Fibroblast of lung (primary cell): ENCODE results near the gene ALOX12B.

Experiments
- EZH2 ChIP-seq: IDR thresholded peaks from 2 replicates; pipeline ENCODE4 v1.5.1; 2012; ENCODE audit warnings: low read length, control low read depth, mild to moderate bottlenecking; ENCODE audit errors: missing control alignments
- TF ChIP-seq, protein P1 (sequence below), 2 donors: IDR thresholded peaks in 1 of 2; conservative IDR thresholded peaks in 1 of 2; 1 replicate in 1 of 2; 2 replicates in 1 of 2; pipeline ENCODE4 v1.5.1; 2011 to 2012; ENCODE audit warnings: low read length in 2 of 2, control low read depth in 1 of 2, inconsistent platforms in 1 of 2, low read depth in 1 of 2, mild to moderate bottlenecking in 1 of 2

DNA sequence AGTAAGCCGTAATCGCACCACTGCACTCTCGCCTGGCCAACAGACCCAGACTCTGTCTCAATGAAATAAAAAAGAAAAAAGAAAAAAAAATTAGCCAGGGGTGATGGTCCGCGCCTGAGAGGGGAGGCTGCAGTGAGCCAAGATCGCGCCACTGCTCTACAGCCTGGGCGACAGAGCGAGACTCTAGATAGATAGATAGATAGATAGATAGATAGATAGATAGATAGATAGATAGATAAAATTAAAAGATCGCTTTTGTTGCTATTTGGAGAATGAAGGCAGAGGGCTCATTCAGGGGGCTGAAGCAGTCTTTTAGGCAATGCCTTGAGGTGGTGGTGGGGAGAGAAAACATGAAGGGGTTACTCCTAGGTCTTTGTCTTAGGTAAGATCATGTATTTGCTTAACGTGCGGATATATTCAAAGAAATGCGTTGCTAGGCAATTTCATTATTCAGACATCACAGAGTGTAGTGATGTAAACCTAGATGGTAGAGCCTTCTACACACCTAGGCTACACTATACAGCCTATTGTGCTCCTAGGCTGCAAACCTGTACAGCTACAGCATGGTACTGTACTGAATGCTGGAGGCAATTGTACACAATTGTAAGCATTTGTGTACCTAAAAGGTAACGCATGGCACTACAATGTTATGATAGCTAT lies 40.7 kb upstream of the ALOX12B start:
- TF ChIP-seq, protein P1, sequence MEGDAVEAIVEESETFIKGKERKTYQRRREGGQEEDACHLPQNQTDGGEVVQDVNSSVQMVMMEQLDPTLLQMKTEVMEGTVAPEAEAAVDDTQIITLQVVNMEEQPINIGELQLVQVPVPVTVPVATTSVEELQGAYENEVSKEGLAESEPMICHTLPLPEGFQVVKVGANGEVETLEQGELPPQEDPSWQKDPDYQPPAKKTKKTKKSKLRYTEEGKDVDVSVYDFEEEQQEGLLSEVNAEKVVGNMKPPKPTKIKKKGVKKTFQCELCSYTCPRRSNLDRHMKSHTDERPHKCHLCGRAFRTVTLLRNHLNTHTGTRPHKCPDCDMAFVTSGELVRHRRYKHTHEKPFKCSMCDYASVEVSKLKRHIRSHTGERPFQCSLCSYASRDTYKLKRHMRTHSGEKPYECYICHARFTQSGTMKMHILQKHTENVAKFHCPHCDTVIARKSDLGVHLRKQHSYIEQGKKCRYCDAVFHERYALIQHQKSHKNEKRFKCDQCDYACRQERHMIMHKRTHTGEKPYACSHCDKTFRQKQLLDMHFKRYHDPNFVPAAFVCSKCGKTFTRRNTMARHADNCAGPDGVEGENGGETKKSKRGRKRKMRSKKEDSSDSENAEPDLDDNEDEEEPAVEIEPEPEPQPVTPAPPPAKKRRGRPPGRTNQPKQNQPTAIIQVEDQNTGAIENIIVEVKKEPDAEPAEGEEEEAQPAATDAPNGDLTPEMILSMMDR (conservative IDR thresholded peaks at IDR 0.05 in 1 of 2, IDR thresholded peaks at IDR 0.05 in 1 of 2; ENCODE audit: low read depth in 1 of 2, low read length in 2 of 2): no peak
- TF ChIP-seq EZH2: no peak
